IPS-NIHi7 (cell line): Measurements from ENCODE around the gene OR6F1.
A peak's percentile ranks its signal among the peaks of the same experiment; 100 is the strongest.
"Not testable (repeated sequence)": the region's sequence is repeated elsewhere in the genome, so short reads cannot be mapped to it uniquely, and the experiment has no call there.

Source experiments
- DNase-seq: peaks from one replicate; pipeline ENCODE4 v3.0.0; 2012; ENCODE audit warnings: mixed read lengths; ENCODE audit errors: extremely low spot score

OR6F1 gene

DNA sequence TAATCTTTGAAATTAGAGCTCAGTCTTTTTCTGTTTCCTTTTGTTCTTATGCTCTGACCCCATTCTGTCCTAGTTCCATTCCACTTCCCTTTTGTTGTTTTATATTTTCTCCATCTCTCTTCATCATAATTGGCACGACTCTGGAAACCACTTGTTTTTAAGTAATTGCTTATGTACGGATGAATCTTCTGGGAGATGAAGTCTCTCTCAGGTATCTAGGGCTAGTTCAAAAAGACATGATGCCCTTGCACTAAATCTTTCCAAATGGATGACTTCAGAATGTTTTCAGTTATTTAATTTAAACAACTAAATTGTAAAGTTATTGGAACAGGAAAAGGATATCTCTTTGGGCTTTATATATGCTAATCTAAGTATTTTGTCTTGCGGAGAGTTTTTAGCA is at the start of gene OR6F1:
OR6F1 (minus strand) TSS at position 101 of the 400 bp plus-strand sequence. CDS start 3,891 bp downstream, outside the sequence.
- no peak for DNase-seq

GRCh38 chr1:247760456-247760855 is 44.0 kb upstream of the OR6F1 start, which contains the start of gene OR1C1:
OR1C1 (minus strand) TSS chr1:247760556; CDS start chr1:247758406, 2,150 bp downstream.
- DNase-seq, result no peak

GRCh38 chr1:247754311-247754710 is 37.9 kb upstream of the OR6F1 start:
- DNase-seq, result not testable (repeated sequence)

DNA sequence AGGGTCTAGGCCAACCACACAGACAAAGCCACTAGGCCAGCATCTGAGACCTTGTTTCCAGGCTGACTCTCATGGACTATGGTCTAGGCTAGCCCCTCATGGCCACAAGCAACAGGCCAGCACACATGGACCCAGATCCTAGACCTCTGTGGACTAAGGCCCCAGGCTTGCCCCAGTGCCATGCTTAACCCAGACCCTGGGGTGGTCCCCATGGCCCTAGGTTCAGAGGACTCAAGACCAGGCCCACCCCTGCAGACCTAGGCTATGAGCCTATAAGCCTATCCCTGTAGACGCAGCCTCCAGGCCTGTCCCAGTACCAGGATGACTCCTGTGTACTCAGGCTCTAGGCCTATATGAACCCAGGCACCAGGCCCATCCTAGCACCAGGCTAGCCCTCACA is 33.4 kb upstream of the OR6F1 start:
- DNase-seq, result no peak

DNA sequence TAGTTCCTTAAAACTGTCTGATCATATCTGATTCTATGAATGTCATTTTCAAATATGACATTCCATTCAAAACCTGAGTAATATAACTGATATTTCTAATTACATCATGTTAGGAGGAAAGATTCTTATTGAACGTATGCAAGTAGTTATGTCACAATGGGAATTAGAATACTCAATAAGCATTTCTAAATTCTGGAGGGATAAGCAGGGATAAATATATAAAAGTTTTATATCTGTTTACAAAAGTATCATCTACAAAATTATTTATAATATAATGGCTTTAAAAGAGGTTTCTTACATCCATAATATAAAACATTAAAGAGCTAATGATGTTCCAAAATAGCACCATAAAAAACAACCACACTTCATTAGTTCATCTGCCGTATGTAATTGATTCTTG is 31.6 kb upstream of the OR6F1 start, which contains the start of gene OR14A2:
OR14A2 (minus strand) TSS at position 101 of the 400 bp plus-strand sequence.
- DNase-seq, result no peak

DNA sequence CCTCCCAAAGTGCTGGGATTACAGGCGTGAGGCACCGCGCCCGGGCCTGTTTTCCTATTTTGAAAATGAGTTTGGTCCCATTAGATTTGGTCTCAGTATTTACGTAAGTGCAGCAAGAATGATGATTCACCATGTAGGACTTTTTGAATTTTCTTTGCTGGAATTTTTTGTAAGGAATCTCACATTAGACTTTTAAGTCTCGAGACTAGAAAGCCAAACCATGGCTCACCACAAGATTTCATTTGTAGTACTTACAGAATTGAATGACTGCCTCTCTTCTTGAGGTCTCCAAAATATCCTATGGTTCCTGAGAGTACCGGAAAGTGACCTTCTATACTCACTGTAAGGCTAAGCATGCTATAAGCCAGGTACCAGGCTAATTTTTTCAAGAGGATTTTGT is 31.2 kb upstream of the OR6F1 start:
- no peak for DNase-seq

- DNase-seq, result no peak
Observed at GRCh38 chr1:247746391-247746935, 30.0 kb upstream of the OR6F1 start.

- not testable (repeated sequence) for DNase-seq
Observed at GRCh38 chr1:247742215-247742760, 25.8 kb upstream of the OR6F1 start.

DNA sequence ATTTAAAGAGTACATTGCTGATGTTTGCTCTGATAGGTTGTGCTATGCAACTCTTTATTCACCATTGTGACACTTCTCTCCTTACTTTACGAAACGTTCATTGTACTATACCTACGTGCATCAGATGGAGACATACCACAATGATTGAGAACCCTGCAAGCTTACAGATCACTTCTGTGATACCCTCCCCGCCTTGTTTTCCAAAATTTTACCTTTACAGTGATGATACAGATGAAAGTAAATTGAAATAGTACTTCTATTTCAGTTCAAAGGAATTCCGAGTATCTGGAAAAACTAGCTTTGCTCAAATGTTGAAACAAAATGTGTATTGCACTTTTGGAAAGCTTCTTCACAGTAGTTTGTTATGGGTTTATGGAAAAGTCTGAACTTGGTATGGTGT is 25.3 kb upstream of the OR6F1 start:
- no peak for DNase-seq

GRCh38 chr1:247740721-247741120 is 24.3 kb upstream of the OR6F1 start:
- DNase-seq, result no peak

- DNase-seq, result no peak
Observed at GRCh38 chr1:247738315-247738714, 21.9 kb upstream of the OR6F1 start, which contains the start of gene OR14K1. OR14K1 (plus strand) TSS chr1:247738615; CDS start chr1:247738615, 0 bp downstream.

DNA sequence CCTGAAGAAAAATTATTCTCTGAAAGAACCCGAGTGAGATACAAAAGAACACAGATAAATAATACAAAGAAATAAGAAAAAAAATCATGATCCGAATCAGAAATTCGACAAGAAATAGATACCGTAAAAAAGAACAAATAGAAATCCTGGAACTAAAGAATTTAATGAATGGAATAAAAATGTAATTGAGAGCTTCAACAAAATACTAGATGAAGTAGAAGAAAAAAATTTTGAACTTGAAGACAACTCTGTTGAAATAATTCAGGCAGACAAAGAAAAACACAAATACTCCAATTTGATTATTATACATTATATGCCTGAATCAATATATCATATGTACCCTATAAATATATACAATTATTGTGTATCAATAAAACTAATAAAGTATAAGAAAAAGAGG is 4.8 kb upstream of the OR6F1 start:
- DNase-seq, result no peak

DNA sequence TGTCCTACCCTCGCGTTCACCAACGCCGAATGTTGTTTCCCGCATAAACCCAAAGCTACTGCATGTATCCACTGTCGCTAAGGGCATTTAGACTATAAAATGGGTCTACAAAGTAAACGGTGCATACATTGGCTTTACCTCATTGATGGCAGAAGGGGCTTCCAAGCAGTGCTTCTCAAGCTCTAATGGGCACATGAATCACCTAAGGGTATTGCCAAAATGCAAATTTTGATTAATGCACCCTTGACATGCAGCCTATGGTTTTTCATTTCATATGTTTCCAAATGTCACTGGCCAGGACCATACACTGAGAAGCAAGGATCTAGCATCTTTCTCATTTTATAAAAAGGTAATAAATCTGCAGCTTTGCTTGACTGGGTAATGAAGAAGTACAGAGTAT is 2.7 kb downstream of the OR6F1 start:
- no peak for DNase-seq

DNA sequence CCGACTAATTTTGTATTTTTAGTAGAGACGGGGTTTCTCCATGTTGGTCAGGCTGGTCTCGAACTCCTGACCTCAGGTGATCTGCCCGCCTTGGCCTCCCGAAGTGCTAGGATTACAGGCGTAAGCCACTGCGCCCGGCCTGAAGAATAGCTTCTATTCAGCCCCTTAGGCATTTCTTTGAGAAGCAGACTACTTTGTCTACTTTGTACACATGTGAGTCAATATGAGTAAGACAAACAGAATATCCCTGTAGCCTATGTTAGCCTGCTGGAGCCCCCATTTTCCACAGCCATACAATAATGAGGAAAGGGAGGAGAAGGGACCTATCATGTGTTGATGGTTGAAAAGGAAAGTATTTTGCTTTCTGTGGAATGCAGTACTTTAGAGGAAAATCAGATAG is 5.8 kb downstream of the OR6F1 start:
- not testable (repeated sequence) for DNase-seq

GRCh38 chr1:247701338-247701737 is 15.1 kb downstream of the OR6F1 start:
- no peak for DNase-seq

GRCh38 chr1:247681288-247681897 is 35.1 kb downstream of the OR6F1 start:
- DNase-seq, result peak; percentile 66

DNA sequence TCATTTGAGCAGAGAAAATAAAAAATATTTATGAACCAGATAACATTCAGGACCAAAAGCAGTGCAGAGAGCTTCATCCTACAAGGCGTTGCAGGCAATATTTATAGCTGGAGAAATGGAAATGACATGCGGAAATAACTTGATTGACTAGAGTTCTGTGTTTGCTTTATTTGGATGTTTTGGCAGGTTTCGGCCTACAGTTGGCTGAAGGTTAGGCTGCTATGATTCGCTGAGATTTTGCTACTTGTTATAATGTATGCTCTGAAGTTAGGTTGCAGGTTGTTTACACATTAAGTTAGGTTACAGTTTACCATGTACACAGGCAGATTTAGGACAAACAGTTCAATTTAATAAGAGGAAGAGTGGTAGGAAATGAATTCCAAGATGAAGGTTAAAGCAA is 36.3 kb downstream of the OR6F1 start:
- DNase-seq, result no peak

DNA sequence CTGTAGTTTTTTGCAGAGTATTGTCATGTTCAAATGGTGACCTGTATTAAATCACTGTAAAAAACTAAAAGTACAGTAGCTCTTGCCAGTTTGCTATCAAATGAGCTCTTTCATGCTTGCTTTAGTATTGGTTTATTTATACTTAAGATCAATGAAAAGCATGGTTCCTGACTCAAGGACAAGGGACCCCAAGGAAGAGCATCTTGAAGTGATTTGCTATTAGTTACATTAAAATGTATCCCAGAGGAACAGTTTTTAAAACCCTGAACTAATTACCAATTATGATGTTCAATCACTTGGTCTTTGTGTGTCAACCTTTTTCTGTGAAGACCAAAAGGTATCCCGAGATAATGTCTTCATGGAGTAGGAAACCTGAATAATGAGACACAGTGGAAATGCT is 36.8 kb downstream of the OR6F1 start, which contains the start of gene OR13G1:
OR13G1 (minus strand) TSS at position 101 of the 400 bp plus-strand sequence. CDS start 6,698 bp downstream, outside the sequence.
- no peak for DNase-seq

DNA sequence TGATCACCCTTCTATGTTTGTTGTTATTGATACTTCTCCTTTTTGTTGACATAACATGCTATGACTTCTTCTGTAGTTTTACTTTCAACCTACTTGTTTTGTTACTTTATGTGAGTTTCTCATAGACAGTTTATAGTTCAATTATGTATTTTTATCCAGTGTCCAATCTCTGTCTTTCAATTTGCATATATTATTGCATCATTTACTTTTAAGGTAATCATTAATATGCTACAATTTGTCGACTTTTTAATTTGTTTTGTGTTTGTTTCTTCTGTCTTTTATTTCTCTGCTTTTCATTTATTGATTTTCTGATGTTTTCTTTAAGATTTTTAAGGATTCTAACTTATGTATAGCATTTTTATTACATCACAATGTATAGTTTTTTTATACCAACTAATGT is 47.2 kb downstream of the OR6F1 start:
- DNase-seq, result no peak
